ENCODE measurements around the gene LTF.
"Not testable (repeated sequence)": the region's sequence is repeated elsewhere in the genome, so short reads cannot be mapped to it uniquely, and the experiment has no call there.

LTF gene

DNA sequence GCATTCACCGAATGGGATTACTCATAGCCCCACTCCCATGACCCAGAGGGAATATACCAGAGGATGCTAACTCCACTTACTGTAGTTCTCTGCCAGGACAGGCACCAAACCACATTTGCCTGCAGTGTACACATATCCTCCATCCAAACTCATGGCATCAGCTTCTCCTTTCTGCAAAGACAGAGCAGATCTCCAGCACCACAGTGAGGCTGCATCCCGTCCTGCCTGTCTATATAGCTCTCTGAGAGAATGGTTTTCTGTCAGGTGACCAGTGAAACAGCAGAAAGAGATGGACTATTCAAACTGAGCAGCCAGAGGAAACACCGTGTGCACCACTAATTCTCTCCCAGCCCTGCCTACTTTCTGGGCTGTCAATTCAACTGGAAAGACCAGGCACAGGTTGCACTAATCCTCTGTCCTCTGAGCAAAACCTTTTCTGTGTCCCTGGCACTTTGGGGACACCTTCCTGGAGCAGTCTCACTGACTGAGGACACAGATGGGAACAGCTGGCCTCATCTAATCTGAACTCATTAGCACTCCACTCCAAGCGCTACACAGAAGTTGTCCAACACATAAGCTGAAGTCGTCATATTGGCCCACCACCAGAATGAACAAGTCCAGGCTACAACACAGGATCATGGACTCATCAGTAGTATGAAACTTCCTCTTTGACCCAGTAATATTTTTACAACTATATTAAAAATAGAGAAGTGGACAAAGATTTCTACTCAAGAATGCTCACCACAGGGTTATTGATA is 17.3 kb downstream of the LTF start:
- no peak for DNase-seq (ENCODE audit: extremely low read depth in 1 of 2, low read depth in 1 of 2)

- DNase-seq (ENCODE audit: extremely low read depth in 1 of 2, low read depth in 1 of 2): peak in 1 of 2 donors; percentile 11
Observed at GRCh38 chr3:46442576-46443530, 21.9 kb downstream of the LTF start.

DNA sequence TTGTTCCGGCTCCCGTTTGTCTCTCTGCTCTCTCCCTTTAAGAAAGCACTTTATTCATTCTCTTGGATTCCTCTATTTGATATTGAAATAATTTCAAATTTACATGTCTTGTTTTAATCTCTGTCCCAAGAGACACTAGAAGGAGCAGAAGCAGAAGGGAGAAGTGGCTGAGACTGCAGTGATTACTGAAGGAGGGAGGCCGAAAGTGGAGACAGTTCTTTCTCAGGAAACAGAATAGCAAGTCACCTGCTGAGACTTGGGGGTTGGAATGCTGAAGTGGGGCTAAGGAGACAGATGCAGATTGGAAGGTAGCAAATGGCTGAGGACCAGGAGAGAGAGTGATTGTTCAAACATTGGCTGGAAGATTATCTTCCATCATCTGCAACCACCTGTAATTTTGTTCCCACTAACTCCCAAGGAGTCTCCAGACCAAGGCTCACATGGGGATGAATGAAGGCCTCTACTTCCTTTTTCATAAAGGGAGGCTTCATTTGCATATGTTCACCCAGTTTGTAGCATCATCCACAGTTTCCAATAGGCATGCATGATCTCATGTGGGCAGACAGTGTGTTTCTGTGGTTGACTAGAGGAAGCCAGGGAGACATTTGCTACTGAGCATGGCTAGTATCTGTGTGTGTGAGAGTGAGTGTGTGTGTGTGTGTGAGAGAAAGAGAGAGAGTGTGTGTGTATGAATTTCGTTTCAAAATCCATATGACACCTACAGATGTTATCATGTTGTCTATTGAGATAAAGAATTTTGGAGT is 24.0 kb downstream of the LTF start:
- peak in 1 of 2 donors; percentile 7 for DNase-seq (ENCODE audit: extremely low read depth in 1 of 2, low read depth in 1 of 2)

DNA sequence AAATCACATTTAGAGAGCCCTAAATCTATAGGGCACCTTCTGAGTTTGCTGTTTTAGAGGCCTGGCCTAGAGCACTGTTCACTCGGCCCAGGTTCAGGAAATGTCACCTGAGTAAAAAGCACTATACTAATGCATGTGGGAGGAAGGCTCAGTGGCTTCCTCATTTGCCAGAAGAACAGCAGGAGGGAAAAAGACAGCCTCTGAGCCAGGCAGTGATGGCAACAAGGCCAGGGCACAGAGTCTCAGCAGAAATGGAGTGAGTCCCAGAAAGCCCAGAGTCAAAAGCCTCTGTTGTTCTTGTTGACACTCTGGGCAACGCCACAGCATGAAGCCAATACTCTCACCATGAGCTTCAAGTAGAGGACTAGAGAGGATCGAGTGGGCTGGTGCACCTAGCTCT is 25.9 kb downstream of the LTF start:
- DNase-seq (ENCODE audit: extremely low read depth in 1 of 2, low read depth in 1 of 2): no peak

DNA sequence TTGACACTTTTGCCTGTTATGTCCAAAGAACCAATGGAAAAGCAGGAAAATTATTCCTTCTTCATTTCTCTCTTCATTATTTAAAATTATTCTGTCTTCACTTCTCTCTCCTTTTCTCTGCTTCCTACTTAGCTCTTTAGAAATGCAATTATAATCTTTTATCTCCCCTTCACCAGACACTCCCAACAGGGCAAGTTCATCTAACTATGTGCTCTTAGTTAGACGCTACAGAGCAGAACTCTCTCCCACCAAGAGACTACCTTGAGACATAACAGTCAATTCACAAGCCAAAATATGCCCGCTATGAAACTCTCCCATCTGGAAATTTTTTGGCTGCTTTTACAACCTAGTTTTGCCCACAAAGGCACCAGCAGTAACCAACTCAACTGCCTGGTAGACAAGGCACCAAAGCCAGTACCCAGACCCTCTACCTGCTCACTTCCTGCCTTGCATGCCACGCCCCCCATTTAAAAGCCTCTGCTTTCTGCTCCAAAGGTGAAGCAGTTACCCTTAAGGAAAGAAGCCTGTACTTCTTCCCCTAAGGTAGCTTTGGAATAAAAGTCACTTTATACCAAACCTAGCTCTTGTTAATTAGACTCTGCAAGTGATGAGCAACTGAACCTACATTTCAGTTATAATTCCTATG is 29.5 kb downstream of the LTF start:
- DNase-seq (ENCODE audit: extremely low read depth in 1 of 2, low read depth in 1 of 2): no peak

DNA sequence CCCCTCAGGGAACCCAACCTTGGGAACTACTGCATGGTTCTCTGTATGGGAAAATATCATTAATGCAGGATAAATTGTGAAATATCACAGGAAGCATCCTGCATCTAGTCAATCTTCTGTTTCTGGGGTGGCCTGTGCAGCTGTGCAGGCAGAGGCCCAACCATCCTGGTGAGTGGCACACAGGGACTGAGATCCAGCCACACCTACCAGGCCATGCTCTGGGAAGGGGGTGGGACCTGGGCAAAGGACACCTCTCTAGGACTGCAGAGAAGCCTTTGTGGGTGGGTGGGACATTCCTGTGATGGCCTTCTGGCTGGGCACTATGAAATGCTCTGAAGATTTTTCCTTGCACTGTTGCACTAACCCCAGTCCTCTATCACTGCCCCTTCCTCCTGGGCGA is 30.9 kb downstream of the LTF start:
- no peak for DNase-seq (ENCODE audit: extremely low read depth in 1 of 2, low read depth in 1 of 2)

- DNase-seq (ENCODE audit: extremely low read depth in 1 of 2, low read depth in 1 of 2): not testable (repeated sequence)
Observed at GRCh38 chr3:46433118-46433517, 31.6 kb downstream of the LTF start.

DNA sequence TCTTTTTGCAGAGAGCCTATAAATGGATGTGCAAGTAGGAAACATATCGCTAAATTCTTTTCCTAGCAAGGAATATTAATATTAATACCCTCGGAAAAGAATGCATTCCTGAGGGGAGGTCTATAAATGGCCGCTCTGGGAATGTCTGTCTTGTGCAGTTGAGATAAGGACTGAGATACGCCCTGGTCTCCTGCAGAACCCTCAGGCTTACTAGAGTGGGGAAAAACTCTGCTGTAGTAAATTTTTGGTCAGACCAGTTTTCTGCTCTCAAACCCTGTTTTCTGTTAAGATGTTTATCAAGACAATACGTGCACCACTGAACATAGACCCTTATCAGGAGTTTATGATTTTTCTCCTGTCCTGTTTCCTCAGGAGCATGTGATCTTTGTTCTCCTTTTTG is 32.8 kb downstream of the LTF start:
- not testable (repeated sequence) for DNase-seq (ENCODE audit: extremely low read depth in 1 of 2, low read depth in 1 of 2)

- not testable (repeated sequence) for DNase-seq (ENCODE audit: extremely low read depth in 1 of 2, low read depth in 1 of 2)
Observed at GRCh38 chr3:46430879-46431278, 33.8 kb downstream of the LTF start.

DNA sequence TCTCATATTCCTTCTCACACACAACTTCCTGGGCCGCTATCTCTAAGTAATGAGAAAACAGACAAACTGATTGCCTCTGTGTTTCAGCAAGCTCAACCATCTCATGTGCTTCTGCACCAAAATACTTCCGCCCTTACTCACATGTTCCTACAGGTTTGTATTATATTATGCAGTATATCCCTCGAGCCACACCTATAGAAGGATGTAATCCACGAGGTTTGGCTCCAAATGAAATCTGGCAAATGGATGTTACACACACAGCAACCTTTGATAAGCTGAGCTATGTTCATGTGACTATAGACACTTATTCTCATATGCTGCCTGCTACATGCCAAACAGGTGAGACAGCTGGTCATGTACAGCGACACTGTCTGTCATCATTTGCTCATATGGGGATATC is 35.0 kb downstream of the LTF start:
- no peak for DNase-seq (ENCODE audit: extremely low read depth in 1 of 2, low read depth in 1 of 2)

DNA sequence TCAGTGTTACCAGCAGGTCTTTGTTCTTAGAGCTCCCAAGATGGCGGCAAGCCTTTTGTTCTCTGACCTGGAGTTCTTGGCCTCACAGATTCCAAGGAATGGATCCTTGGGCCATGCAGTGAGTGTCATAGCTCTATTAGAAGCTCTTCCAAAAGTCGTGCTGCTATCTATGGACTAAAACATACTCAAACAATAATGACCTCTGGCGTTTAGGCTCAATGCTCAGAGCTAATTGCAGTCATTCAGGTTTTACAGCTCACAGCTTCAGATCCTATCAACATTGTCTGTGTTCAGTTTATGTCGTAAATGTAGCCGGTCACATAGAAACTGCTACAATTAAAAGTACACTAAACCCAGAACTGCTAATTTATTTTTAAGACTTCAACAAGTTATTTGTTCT is 35.5 kb downstream of the LTF start:
- no peak for DNase-seq (ENCODE audit: extremely low read depth in 1 of 2, low read depth in 1 of 2)

DNA sequence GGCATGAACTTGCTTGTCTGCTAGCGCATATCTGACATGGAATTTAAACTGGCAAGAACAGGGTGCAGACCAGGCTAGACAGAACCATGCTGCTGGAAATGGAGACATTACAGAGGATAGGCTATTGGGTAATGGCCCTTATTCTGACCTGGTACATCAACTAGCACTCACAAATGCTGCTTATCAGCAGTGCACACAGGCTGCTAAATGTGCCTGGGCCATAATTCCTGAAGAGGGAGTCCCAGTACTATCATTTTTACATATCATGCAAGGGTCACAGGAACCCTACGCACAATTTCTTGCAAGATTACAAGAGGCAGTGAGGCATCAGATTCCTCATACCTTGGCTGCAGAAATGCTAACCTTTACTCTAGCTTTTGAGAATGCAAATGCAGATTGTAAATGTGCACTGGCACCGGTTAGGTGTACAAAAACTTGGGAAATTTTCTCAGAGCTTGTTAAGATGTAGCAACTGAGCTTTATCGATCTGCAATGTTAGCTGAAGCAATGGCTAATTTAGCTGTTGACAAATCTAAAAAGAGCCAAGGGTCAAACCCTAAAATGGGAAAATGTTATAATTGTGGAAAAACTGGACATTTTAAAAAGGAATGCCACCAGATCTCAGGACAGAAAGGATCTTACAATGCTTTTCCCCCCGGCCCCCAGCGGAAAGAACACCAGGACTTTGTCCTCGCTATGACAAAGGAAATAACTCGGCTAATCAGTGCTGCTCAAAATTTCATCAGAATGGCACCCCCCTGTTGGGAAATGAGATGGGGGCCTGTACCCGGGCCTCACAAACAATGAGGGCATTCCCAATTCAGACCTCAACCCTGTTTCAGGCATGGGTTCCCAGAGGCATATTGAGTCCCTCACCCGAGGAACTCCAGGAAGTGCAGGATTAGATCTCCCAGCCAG is 36.5 kb downstream of the LTF start:
- no peak for DNase-seq (ENCODE audit: extremely low read depth in 1 of 2, low read depth in 1 of 2)

DNA sequence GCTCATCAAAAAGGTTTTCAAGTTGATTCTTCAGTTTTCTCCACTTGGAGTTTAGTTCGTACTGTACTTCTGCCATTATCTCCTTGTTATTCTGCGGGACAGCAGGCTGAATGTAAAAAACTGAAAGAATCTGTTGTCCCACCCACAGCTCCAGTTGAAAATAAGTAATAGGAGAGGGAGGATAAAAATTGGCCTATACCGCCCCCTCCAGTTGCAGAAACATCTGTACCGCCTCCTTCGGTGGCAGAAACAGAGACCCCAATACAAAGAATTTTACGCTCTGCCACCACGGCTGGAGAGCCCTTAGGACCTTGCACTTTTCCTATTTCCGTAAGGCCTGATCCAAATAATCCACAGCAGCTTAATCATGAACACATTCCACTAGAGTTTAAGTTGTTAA is 37.3 kb downstream of the LTF start:
- DNase-seq (ENCODE audit: extremely low read depth in 1 of 2, low read depth in 1 of 2): not testable (repeated sequence)

GRCh38 chr3:46426476-46426875 is 38.2 kb downstream of the LTF start:
- not testable (repeated sequence) for DNase-seq (ENCODE audit: extremely low read depth in 1 of 2, low read depth in 1 of 2)

DNA sequence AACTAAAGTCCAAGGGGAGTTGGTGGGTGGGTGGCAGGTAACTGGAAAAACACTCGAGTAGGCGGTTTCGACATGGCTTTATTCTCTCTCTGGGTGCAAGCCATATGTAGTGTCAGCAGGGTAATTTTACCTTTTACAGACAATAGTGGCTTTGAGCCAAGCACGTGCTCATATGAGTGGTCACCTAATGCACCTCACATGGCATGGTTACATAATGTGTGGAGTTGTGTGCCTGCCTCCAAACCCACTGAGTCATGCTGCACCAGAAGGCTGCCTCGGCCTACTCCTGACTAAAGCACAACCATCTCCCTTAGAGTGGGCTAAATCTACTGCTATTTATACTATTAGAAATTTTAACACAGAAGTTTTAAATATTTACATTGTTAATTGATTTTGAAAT is 41.1 kb downstream of the LTF start:
- no peak for DNase-seq (ENCODE audit: extremely low read depth in 1 of 2, low read depth in 1 of 2)

GRCh38 chr3:46422617-46423016 is 42.1 kb downstream of the LTF start:
- no peak for DNase-seq (ENCODE audit: extremely low read depth in 1 of 2, low read depth in 1 of 2)

DNA sequence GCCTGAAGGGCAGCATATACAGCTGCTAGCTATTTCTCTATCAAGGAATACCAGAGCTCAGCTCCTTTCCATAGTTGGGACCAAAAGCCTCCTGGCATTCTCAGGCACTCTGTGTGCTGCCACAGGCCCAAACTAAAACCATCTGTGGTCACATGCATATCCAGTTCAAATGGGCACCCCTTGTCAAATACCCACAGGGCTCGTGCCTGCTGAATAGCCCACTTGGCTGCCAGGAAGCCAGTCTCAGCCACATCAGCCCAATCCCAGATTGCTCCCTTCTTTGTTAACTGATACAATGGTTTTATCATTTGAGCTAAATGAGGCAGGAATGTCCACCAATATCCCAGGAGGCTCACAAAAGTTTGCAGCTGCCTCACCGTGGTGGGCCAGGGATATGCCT is 43.8 kb downstream of the LTF start:
- DNase-seq (ENCODE audit: extremely low read depth in 1 of 2, low read depth in 1 of 2): no peak

GRCh38 chr3:46419816-46420215 is 44.9 kb downstream of the LTF start:
- DNase-seq (ENCODE audit: extremely low read depth in 1 of 2, low read depth in 1 of 2): no peak

GRCh38 chr3:46417841-46418611 is 46.7 kb downstream of the LTF start:
- DNase-seq (ENCODE audit: extremely low read depth in 1 of 2, low read depth in 1 of 2): no peak
